Stimulated activated naive CD4-positive, alpha-beta T cell (primary cell): ENCODE data around the gene GPR32.
"Not testable (repeated sequence)": the region's sequence is repeated elsewhere in the genome, so short reads cannot be mapped to it uniquely, and the experiment has no call there.

Source experiments
- DNase-seq, 6 experiments: peaks; one replicate each; lab custom pipeline; 2025; lab: John Stamatoyannopoulos, UW

GPR32 gene

DNA sequence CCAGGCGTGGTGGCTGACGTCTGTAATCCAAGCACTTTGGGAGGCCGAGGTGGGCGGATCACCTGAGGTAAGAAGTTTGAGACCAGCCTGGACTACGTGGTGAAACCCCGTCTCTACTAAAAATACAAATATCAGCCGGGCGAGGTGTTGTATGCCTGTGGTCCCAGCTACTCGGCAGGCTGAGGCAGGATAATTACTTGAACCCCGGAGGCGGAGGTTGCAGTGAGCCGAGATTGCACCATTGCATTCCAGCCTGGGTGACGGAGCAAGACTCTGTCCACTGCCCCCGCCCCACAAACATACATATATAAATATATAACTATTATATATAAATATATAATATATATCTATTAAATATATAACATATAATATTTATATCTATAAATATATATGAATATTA is 23.1 kb upstream of the GPR32 start:
- DNase-seq = not testable (repeated sequence)

DNA sequence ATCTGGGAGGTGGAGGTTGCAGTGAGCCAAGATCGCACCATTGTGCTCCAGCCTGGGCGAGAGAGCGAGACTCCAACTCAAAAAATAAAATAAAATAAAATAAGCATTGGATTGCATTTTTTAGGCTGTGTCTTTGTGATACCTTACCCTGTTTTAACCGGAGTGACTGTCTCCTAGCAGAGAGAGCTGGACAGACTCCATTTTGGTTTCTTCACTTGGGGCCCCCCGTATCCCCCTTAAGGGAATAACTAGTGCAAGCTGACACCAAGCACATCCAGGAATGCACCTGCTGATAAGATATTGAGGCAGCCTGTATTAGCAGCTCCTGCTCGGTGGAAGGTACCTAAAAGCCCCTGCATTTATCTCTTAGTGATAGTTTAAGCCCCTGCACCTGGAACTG is 20.8 kb upstream of the GPR32 start:
- DNase-seq = no peak

DNA sequence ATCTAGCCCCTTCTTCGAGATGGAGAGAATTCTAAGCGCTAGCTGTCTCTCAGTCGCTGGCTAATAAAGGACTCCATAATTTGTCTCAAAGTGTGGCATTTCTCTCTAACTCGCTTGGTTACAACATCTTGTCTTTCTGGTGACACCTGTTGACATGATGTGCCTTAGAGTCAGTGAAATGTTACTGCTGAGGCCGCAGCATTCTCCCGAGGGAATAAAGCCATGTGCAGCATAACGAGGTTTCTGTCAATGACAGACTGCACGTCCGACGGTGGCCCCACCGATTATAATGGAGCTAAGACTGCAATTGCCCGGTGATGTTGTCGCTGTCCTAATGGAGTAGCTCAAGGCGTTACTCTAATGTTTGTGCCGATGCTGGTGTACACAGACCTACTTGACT is 20.3 kb upstream of the GPR32 start:
- no peak for DNase-seq

DNA sequence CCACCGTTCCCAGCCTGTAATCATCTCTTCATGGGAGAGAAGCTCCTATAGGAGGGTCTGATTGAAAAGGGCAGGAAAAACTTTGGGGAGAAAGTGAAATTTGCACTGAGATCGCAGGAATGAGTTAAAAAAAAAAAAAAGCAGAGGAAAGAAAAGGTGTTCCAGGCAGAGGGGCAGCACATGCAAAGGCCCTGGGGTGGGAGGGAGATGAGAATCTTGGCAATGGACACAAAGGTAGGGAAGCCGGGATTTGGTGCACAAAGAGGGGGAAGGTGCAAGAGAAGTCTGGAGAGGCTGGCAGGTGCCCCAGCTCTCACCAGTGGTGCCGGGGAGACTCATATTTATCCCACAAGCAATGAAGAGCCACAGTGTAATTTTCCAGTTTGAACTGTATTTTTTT is 16.4 kb upstream of the GPR32 start:
- no peak for DNase-seq

DNA sequence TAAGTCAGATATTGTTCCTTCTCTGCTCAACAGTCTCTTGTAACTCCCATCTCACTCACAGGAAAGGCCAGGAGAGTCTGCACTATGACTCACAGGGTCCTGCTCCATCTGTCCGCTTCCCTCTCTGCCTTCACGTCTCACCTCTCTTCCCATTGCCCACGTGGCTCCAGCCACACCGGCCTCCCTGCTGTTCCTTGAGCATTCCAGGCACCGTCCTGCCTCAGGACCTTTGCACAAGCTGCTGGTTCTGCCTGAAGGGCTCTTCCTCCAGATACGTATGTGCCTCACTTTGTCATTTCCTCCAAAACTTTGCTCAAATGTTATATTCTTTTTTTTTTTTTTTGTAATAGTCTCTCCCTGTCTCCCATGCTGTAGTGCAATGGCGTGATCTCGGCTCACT is 14.0 kb upstream of the GPR32 start:
- DNase-seq = not testable (repeated sequence)

DNA sequence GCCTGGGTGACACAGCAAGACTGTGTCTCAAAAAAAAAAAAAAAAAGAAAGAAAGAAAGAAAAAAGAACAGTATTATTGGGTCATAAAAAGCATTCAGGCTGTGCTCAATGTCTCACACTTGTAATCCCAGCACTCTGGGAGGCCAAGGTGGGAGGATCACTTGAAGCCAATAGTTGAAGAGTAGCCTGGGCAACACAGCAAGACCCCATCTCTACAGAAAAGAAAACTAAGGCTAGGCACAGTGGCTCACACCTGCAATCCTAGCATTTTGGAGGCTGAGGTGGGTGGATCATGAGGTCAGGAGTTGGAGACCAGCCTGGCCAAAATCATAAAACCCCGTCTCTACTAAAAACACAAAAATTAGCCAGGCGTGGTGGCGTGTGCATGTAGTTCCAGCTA is 12.6 kb upstream of the GPR32 start:
- DNase-seq = not testable (repeated sequence)

DNA sequence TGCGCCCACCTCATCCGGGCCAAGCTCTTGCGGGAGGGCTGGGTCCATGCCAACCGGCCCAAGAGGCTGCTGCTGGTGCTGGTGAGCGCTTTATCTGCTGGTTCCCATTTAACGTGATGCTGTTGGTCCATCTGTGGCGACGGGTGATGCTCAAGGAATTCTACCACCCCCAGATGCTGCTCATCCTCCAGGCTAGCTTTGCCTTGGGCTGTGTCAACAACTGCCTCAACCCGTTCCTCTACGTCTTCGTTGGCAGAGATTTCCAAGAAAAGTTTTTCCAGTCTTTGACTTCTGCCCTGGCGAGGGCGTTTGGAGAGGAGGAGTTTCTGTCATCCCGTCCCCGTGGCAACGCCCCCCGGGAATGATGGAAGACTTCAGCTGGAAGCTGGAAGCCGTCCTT is 11.2 kb upstream of the GPR32 start:
- DNase-seq = not testable (repeated sequence)

DNA sequence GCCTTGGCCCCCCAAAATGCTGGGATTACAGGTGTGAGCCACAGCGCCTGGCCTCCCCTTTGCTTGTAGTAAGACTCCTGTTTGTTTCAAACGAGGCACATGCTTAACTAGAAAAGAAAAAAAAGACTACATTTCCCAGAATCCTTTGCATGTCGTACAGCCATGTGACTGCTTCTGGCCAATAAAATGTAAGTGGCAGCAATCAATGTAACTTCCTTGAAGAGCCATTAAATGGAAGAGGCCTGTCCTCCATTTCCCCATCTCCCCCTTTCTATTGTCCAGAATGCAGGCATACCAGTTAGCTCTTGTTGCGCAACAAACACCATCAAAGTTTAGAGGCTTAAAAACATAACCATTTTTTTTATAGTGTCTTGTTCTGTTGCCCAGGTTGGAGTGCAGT is 10.4 kb upstream of the GPR32 start:
- no peak for DNase-seq

DNA sequence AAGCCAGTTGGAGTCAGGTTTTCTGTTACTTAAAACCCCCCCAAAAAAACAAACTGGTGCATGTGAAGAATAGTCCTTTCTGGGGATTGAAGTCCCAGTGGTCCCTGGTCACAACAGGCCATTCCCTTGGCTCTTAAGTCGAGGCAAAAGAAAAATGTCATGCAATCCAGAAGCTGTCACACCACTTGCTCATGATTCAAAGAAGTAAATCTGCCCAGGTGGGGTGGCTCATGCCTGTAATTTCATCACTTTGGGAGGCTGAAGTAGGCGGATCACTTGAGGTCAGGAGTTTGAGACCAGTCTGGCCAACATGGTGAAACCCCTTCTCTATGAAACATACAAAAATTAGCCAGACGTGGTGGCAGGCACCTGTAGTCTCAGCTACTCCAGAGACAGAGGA is 8.8 kb upstream of the GPR32 start:
- not testable (repeated sequence) for DNase-seq

DNA sequence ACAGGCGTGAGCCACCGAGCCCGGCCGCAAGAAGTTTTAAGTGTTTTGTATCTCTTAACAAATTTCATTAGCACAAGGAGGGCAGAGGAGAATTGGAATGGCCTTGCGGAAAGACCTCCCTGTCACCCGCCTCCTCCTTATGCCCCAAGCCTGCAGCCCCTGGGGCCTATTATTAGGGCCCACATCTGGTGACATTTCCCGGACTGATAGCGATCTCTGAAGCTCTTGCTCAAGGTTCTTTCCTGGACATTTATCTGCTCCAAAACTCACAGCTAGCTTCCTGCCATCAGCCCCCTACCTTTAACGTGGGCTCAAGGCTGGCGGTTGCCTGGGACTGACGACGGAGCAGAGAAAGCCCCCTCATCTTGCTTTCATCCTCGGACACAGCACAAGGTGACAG is 6.7 kb upstream of the GPR32 start:
- DNase-seq = not testable (repeated sequence)

DNA sequence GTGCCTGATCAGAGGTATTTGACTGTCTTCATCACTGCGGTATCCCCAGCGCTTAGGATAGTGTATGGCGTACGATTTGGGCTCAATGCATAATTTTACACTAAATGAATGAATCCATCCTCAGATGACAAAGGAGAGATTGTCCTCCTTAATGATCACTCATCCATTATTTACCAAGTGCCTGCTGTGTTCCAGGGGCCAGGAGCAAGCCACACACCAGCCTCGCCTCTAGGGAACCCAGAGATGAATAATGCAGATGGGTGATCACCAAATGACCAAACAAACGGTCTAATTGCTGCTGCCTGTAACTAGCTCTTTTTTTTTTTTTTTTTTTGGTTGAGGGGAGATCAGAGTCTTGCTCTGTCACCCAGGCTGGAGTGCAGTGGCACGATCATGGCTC is 5.9 kb upstream of the GPR32 start:
- no peak for DNase-seq

DNA sequence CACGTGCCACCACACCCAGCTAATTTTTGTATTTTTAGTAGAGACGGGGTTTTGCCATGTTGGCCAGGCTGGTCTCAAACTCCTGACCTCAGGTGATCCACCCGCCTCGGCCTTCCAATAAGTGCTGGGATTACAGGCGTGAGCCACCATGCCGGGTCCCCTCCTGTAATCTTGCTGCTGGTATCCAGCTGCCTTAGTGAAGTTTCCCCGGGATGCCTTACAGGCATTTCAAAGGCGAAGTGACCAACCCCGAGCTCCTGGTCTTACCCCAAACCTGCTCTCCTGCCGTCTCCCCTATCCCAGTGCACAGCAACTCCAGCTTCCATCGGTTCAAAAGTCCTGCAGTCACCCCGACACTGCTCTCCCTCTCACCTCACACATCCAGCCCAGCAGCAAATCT is 3.5 kb upstream of the GPR32 start:
- DNase-seq = not testable (repeated sequence)

DNA sequence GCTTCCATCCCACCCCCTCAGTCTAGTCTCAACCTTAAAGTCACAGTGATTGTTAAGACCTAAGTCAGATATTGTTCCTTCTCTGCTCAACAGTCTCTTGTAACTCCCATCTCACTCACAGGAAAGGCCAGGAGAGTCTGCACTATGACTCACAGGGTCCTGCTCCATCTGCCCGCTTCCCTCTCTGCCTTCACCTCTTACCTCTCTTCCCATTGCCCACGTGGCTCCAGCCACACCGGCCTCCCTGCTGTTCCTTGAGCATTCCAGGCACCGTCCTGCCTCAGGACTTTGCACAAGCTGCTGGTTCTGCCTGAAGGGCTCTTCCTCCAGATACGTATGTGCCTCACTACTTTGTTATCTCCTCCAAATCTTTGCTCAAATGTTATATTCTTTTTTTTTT is 3.0 kb upstream of the GPR32 start:
- not testable (repeated sequence) for DNase-seq

DNA sequence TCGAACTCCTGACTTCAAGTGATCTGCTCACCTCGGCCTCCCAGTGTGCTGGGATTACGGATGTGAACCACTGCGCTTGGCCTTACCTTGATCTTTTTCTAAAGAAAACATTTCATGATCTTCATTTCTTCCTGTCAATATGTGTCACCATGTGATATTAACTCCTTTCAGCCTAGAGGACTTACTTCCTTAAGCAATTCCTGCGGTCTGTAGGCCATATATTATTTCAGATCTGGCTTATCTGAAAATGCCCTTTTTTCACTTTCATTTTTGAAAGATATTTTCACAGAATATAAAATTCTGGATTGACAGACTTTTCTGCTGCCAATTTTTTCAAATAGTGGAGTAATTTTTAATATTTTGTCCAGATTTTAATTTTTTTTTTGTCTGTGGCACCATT is 2.0 kb upstream of the GPR32 start:
- DNase-seq = no peak

DNA sequence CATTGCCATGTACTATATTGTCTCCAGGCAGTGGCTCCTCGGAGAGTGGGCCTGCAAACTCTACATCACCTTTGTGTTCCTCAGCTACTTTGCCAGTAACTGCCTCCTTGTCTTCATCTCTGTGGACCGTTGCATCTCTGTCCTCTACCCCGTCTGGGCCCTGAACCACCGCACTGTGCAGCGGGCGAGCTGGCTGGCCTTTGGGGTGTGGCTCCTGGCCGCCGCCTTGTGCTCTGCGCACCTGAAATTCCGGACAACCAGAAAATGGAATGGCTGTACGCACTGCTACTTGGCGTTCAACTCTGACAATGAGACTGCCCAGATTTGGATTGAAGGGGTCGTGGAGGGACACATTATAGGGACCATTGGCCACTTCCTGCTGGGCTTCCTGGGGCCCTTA is 624 bp downstream of the GPR32 start:
- DNase-seq = no peak

DNA sequence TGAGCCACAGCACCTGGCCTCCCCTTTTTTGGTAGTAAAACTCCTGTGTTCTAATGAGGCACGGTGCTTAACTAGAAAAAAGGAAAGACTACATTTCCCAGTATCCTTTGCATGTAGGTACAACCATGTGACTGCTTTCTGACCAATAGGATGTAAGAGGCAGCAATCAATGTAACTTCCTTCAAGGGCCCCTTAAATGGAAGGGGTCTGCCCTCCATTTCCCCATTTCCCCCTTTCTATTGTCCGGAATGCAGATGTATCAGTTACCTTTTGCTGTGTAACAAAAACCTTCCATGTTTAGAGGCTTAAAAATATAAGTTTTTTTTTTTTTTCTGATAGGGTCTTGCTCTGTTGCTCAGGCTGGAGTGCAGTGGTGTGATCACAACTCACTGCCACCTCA is 2.2 kb downstream of the GPR32 start:
- DNase-seq = no peak

DNA sequence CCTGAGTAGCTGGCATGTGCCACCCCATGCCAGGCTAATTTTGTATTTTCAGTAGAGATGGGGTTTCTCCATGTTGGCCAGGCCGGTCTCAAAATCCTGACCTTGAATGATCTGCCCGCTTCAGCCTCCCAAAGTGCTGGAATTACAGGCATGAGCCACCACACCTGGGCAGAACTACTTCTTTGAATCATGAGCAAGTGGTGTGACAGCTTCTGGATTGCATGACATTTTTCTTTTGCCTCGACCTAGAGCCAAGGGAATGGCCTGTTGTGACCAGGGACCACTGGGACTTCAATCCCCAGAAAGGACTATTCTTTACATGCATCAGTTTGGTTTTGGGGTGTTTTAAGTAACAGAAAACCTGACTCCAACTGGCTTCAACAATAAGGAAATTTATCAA is 2.6 kb downstream of the GPR32 start:
- not testable (repeated sequence) for DNase-seq

DNA sequence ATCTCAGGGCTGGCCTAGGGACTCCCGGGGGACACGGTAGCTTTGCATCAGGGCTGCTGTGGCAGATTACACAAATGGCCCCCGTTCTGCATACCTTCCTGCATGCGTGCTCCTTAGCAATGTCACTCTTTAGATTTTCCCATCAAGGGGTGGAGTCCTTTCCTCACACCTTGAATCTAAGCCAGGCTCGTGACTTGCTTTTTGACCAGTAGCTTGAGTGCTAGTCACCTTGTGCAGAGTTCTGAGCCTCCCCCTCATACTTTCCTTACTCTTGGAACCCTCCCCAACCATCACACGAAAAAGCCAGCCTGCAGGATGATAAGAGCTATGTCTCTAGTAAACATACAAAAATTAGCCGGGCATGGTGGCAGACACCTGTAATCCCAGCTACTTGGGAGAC is 3.2 kb downstream of the GPR32 start:
- not testable (repeated sequence) for DNase-seq

DNA sequence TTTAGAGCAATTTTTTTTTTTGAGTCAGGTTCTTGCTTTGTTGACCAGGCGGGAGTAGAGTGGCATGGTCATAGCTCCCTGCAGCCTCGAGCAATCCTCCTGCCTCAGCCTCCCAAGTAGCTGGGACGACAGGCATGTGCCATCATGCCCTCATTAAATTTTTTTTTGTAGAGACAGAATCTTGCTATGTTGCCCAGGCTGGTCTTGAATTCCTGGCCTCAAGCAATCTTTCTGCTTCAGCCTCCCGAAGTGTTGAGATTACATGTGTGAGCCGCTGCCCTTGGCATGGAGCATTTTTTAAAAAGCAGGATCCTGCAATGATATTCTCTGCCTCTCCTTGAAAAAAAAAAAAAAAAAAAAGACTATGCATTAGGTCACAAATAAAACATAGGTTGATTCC is 5.9 kb downstream of the GPR32 start:
- DNase-seq = no peak

DNA sequence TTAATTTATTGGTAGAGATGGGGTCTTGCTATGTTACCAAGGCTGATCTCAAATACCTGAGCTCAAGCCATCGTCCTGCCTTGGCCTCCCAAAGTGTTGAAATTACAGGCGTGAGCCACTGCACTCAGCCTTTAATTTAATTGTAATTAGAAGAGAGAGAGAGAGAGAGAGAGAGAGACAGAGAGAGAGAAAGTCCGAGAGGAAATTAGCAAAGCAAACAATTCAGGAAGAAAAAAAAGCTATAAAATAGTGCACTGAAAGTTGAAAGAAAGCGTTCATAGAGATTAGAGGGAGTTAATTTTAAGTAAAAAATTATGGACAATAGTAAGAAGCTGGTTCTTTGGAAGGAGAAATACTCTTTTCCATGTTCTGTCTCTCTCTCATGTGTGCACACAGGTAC is 7.0 kb downstream of the GPR32 start:
- DNase-seq = no peak

DNA sequence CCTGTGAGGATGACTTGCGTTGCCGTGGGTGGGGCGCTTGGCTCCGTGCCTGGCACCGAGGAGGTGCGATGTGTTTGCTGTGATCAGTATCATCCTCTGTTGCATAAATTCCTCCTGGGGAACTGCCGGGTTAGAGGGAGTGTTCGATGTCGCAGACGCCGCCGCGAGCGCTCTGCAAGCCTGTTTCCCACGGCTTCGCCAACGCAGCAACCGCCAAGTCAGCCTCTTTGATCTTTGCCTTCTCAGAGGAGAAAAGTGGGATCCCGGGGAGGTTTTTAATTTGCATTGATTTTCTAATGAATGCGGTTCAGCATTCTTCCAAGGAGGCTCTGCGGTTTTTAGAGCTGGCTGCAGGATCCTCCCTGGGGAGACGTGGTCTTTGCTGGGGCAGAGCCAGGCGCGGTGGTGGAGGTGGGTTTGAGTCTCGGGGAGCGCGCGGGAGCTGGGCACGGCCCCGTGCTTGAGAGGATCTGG is 7.6 kb downstream of the GPR32 start:
- no peak for DNase-seq

DNA sequence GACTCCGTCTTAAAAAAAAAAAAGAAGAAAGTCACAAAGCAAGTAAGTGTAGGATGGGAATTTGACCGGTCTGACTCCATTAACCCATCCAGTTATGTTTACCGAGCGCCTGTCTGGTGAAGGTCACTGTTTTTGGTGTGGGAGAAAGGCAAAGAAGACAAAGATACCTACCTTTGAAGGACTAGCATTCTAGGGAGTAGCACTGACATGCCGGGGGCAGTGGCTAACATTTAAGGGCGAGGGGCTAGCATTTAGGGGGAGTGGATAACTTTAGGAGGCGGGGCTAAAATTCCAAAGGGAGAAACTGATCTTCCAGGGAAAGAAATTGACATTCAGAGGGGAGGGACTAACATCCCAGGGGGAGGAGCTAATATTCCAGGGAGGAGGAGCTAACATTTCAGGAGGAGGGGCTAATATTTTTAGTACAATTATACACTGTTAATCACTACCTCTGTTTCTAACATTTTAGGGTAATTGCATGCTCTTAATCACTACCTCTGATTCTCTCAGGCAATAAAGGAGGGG is 8.7 kb downstream of the GPR32 start:
- no peak for DNase-seq

DNA sequence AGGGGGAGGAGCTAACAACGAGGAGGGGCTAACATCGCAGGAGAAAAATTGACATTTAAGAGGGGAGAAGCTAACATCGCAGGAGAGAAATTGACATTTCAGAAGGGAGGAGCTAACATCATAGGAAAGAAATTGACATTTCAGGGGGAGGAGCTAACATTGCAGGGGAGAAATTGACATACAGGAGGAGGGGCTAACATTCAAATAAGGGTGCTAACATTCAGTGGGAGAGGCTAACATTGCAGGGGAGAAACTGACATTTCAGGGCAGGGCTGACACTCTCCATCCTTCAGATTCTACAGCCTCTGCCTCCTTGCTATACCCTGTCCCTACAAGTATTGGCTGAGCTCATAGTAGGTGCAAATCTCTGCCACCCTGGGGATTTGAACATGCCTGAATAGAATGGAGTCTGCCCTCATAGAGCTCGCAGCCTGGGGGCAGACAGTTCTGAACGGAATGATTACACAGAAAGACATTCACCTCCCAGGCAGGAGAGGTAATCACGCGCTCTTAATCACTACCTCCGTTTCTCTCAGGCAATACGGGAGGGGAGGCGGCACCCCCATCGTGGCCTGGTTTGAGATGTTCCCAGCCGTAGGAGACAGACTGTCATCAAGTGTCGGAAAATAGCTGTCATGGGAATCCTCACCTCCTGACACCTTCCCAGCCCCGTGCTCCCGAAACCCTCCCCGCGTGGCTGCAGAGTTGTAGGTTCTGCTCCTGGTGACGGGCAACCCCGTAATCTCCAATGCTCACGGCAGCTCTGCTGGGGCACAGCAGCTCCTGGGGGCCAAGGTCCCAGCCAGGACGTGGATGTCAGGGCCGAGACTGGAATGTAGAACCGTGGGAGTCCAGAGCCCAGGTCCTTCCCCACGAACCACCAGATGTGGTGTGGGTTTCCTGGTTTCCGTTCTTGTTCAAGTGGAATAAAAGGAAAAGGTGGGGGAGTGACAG is 9.5 kb downstream of the GPR32 start:
- no peak for DNase-seq
